Urinary bladder (tissue), 4 donors: ENCODE measurements around the gene RGS2. TPM values are rescaled to one million over a fixed set of nuclear protein-coding genes. Genes with fewer than 3 reads are reported as not detected.

Source experiments
- DNase-seq: peaks from one replicate; pipeline ENCODE4 v3.0.0-alpha.2; 2015; ENCODE audit errors: extremely low spot score
- H3K27ac ChIP-seq: one replicate; pipeline ENCODE4 v1.5.1; 2013; ENCODE audit warnings: low read depth, mild to moderate bottlenecking, moderate library complexity
- H3K36me3 ChIP-seq: one replicate; pipeline ENCODE4 v1.6.1; 2013; ENCODE audit warnings: mild to moderate bottlenecking, moderate library complexity; ENCODE audit not compliant: insufficient read depth
- H3K4me1 ChIP-seq: one replicate; pipeline ENCODE4 v1.6.1; 2013; ENCODE audit warnings: mild to moderate bottlenecking, moderate library complexity; ENCODE audit not compliant: insufficient read depth
- H3K4me3 ChIP-seq: one replicate; pipeline ENCODE4 v1.5.1; 2013; ENCODE audit warnings: low read depth, low read length
- WGBS: extraction: QIAGEN DNeasy Blood & Tissue Kit; methylation state at CpG from one replicate; pipeline ENCODE4 v1.1.7; 2013; 5-methylcytosine and 5-hydroxymethylcytosine counted together
- polyA plus RNA-seq: library from polyadenylated mRNA; stranded (reverse); fragments of 200-250 nt; gene quantifications from one replicate; pipeline ENCODE4 v1.2.3, GENCODE V29; 2013
- total RNA-seq: library from RNA; depleted of rRNA; stranded (reverse); fragments of >200 nt; gene quantifications from one replicate; pipeline ENCODE4 v1.2.3, GENCODE V29; 2014
- donor health status: healthy with polysubstance abuse.
- donor health status: healthy.

Gene RGS2
- total and polyA plus RNA-seq, 2 donors: 211 to 554 TPM

GRCh38 chr1:192805832-192806323 is 3.0 kb upstream of the RGS2 start:
- Histone ChIP-seq H3K36me3 (no peaks in the 10 kb centered on the region), H3K4me1 (no peaks in the 10 kb centered on the region), H3K27ac (no peak overlapping the region), H3K4me3 (no peak overlapping the region)
- 75% methylated on average over 2 of the region's 2 CpGs for WGBS
- no peak for DNase-seq

DNA sequence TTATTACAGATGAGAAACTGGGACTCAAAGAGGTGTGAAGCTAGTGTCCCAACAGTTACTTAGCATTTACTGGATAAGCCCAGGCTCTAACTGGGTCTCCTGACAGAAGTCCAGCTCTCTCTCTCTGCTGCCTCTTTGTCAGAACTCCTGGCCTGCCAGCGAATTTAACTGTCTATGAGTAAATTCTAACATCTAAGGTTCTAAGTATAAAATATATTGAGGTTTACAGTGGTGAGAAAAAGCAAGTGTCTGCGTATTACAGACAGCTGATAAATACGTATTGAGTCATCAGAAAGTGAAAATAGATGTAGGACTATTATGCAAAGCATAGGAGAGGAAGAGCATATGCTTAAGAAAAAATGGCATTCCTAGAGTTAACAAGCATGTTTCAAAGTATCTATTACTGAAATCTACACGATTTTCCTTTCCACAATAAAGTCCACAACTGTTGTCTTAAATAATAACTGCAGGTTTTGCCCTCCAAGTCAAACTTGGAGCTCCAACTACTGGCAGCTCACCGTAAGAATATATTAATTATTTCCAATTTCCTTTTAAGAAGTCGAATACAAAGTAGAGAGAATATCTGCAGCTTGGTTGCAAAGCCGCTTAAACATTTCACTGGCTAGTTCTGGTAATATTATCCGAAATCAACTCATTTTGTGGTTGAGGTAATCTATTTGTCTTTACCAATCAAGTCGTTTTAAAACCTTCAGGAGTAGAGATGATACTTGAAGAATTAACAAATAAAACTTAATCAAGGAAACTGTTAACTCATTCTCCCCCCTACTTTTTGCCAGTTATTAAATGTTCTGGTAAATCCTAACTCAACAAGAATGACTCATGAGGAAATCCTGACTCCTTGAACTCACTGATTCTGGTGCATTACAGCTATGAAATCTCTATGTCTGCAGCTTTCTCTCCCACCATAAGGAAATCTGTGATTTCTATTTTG is 1.4 kb upstream of the RGS2 start:
- WGBS: 23% methylated on average over 9 of the region's 9 CpGs
- no peaks in the 10 kb centered on the region for H3K36me3 ChIP-seq
- no peaks in the 10 kb centered on the region for H3K4me1 ChIP-seq
- H3K27ac ChIP-seq: peak overlapping the region; percentile 34
- H3K4me3 ChIP-seq: peak overlapping the region; percentile 58
- DNase-seq: no peak

DNA sequence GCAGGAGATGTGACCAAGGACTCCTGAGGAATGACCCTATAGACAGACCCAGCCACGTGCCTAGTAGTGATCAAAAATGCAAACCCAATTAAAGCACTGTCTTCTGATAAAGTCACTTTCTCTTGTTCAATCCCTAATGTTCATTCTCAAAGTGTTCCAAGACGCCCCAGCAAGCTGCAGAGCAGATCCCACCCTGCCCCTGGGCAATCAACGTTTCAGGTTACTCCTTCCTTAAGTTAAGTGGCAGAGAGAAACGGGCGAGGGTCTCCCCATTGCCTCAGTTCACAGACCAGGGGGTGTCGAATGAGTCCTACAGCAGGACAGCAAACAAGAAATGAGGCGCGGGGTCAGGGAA is 699 bp upstream of the RGS2 start:
- Histone ChIP-seq H3K4me3 (peak overlapping the region; percentile 58), H3K4me1 (no peaks in the 10 kb centered on the region), H3K27ac (peak overlapping the region; percentile 49), H3K36me3 (no peaks in the 10 kb centered on the region)
- 1% methylated on average over 8 of the region's 8 CpGs for whole genome bisulfite sequencing
- DNase-seq: no peak

GRCh38 chr1:192809307-192810252 is 741 bp downstream of the RGS2 start:
- WGBS: 8% methylated on average over 25 of the region's 25 CpGs
- Histone ChIP-seq H3K27ac (peak overlapping the region; percentile 85), H3K36me3 (no peaks in the 10 kb centered on the region), H3K4me3 (peak overlapping the region; percentile 58), H3K4me1 (no peaks in the 10 kb centered on the region)
- DNase-seq: no peak

DNA sequence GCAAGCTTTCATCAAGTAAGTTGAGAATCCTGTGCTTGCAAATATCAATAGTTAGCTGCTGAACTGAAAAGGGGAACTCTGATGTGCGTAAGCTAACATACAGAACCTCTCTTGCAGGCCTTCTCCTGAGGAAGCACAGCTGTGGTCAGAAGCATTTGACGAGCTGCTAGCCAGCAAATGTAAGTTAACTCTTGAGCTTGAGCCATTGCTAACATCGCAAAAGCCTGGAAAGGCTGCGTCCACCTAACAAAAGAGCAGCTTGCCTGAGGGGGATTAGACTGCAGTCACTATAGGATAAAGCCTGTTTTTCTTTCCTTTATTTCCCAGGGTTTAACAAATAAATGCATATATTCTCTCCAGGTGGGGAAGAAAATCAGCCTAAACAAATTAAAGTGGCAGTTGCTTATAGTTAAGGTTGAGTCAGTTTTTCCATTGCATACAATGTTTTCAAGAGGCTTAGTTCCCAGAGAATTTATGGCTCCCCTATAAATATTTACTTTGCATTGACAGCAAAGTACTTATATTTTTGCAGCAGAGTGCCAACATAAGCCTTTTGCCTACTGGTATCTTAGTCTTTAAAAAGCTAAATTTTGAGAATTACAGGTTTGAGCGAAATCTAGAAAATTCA is 1.5 kb downstream of the RGS2 start:
- H3K27ac ChIP-seq: no peak overlapping the region
- 30% methylated on average over 5 of the region's 5 CpGs for WGBS
- no peak for DNase-seq

GRCh38 chr1:192811006-192811405 is 2.2 kb downstream of the RGS2 start:
- H3K4me1 ChIP-seq: no peaks in the 10 kb centered on the region
- H3K4me3 ChIP-seq: peak overlapping the region; percentile 58
- H3K36me3 ChIP-seq: no peaks in the 10 kb centered on the region
- DNase-seq: no peak
- 38% methylated on average over 3 of the region's 3 CpGs for WGBS
- H3K27ac ChIP-seq: no peak overlapping the region

More for the DNA sequence above, 1.5 kb downstream of the RGS2 start:
- Histone ChIP-seq H3K4me3 (peak overlapping the region; percentile 58), H3K4me1 (no peaks in the 10 kb centered on the region), H3K36me3 (no peaks in the 10 kb centered on the region)

GRCh38 chr1:192811594-192812239 is 2.9 kb downstream of the RGS2 start:
- no peak overlapping the region for H3K27ac ChIP-seq

GRCh38 chr1:192812420-192813209 is 3.8 kb downstream of the RGS2 start:
- 84% methylated on average over 3 of the region's 3 CpGs for WGBS
- Histone ChIP-seq H3K36me3 (no peaks in the 10 kb centered on the region), H3K4me1 (no peaks in the 10 kb centered on the region), H3K4me3 (no peak overlapping the region), H3K27ac (no peak overlapping the region)
- no peak for DNase-seq

More at GRCh38 chr1:192811594-192812239, 2.9 kb downstream of the RGS2 start:
- Histone ChIP-seq H3K4me3 (peak overlapping the region; percentile 29), H3K36me3 (no peaks in the 10 kb centered on the region), H3K4me1 (no peaks in the 10 kb centered on the region)
- DNase-seq: no peak
- 57% methylated on average over 6 of the region's 6 CpGs for WGBS

DNA sequence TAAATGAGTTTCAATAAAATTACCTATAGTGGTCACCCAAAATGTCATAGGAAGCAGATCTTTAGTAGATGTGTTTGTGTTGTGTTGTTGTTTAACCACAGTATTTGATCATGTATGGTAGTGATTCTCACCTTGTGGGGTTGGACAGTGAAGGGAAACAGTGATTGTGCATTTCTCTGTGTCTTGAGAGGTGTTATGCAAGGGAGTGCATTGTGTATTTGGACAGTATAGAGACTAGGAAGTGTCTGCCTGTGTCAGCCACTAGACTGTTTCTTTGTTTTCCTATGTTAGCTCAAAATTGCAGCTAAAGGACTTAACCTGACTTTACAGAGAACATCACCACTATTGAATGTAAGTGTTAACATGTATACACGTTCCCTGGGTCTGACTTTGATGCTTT is 6.0 kb downstream of the RGS2 start:
- Histone ChIP-seq H3K4me1 (no peaks in the 10 kb centered on the region), H3K36me3 (no peaks in the 10 kb centered on the region), H3K4me3 (no peak overlapping the region), H3K27ac (no peak overlapping the region)
- DNase-seq: no peak
- 72% methylated on average over 1 of the region's 1 CpG for WGBS

DNA sequence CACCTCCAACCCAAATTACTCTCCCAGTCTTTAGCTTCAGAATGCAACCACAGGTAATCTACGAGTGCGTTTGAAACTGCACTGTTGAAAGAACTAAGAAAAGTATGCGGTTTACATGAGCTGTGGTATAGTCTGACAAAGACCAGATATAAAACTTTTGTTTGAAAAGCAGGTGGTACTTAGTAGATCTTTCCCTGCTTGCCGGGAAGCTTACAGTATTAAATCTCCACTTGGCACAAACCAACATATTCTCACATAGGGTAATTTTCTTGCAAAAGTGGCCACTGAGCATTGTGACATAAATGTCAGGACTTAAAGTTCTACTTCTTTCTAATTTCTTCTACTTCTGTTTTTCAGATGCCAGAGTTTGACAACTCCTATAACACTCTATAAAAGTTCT is 8.4 kb downstream of the RGS2 start:
- DNase-seq: no peak
- Histone ChIP-seq H3K4me1 (no peaks in the 10 kb centered on the region), H3K27ac (no peak overlapping the region), H3K4me3 (no peak overlapping the region), H3K36me3 (no peaks in the 10 kb centered on the region)
- WGBS: 30% methylated on average over 4 of the region's 4 CpGs

GRCh38 chr1:192821296-192821695 is 12.5 kb downstream of the RGS2 start:
- no peak for DNase-seq
- Histone ChIP-seq H3K4me1 (no peaks in the 10 kb centered on the region), H3K36me3 (no peaks in the 10 kb centered on the region), H3K27ac (no peak overlapping the region), H3K4me3 (no peak overlapping the region)
- WGBS: 91% methylated on average over 3 of the region's 3 CpGs

DNA sequence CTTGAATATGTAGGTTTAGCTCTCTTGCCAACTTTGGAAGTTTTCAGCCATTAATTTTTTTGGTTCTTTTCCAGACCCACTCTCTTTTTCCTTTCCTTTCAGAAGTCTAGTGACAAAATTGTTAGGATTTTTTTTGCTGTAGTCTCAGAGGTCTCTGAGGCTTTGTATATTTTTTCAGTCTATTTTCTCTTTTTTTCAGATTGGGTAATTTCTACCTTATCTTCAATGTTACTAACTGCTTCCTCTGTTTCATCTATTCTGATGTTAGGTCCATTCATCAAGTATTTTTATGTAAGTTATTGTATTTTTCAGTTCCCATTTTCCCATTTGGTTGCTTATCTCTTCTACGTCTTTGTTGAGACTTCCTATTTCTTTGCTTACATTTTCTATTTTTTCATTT is 15.7 kb downstream of the RGS2 start:
- H3K27ac ChIP-seq: no peak overlapping the region
- 36% methylated on average over 1 of the region's 1 CpG for WGBS
- no peaks in the 10 kb centered on the region for H3K4me1 ChIP-seq

More for the DNA sequence above, 15.7 kb downstream of the RGS2 start:
- Histone ChIP-seq H3K36me3 (no peaks in the 10 kb centered on the region), H3K4me3 (no peak overlapping the region)
- DNase-seq: no peak
